ENCODE data around the gene COCH.

- no peak for TF ChIP-seq CTCF (conservative IDR thresholded peaks at IDR 0.05; ENCODE audit: low read depth, low read length)
- TF ChIP-seq EZH2 (IDR thresholded peaks at IDR 0.05; ENCODE audit: borderline replicate concordance, low read depth, low read length, poor library complexity, severe bottlenecking) = no peak
These were observed 5.6 kb upstream of the COCH start for GRCh38 chr14:30868736-30869135.
